HepG2 (cell line): ENCODE results near the gene SMPX. TPM values are rescaled to one million over a fixed set of nuclear protein-coding genes. Genes with fewer than 3 reads are reported as not detected.

Experiments used
- ATAC-seq: fragments of 200-7000 bp; cut with Tn5 transposase; 3 replicates; pipeline ENCODE4 v1.9.1; 2020; ENCODE audit warnings: mild to moderate bottlenecking, moderate library complexity
- BruUV-seq: library from RNA; stranded (reverse); fragments of 400-500 nt; replicated peaks from 2 replicates; lab custom pipeline; 2021; lab: Mats Ljungman, UMichigan
- CTCF ChIA-PET: fragments of 300-600 bp; formaldehyde crosslinking; extraction: SDS; loops from one replicate; lab custom pipeline; 2021; ENCODE audit warnings: low total read pairs, inconsistent platforms, low intra/inter-chr PET ratio; lab: Yijun Ruan, JAX
- POLR2A ChIA-PET: fragments of 350-600 bp; sonication (Branson Sonifier 250); formaldehyde crosslinking; loops from one replicate; lab custom pipeline; 2020; ENCODE audit warnings: antibody characterized with exemption, inconsistent platforms; lab: Yijun Ruan, JAX
- DNase-seq: peaks from one replicate; pipeline ENCODE4 v3.0.0-alpha.2; 2015; ENCODE audit warnings: low spot score
- FAIRE-seq: peaks from 3 replicates; lab custom pipeline; 2011; peaks lifted over from hg19 to GRCh38; lab: Jason Lieb, UNC
- H2AFZ ChIP-seq: one replicate; pipeline ENCODE4 v1.6.1; 2011; ENCODE audit warnings: low read length, inconsistent platforms
- H3K27ac ChIP-seq: fragments of 300-600 bp; 3 replicates; pipeline ENCODE4 v1.8.0; 2011; ENCODE audit warnings: mixed run types, mild to moderate bottlenecking, mixed read lengths, low read length, inconsistent platforms; ENCODE audit not compliant: insufficient read depth; ENCODE audit errors: extremely low read length
- H3K27me3 ChIP-seq, 2 experiments: fragments of 200-600 bp in 1 of 2; 2 replicates in 1 of 2; 3 replicates in 1 of 2; pipeline versions ENCODE4 v1.6.0 to v1.8.0; 2011; ENCODE audit warnings: low read length in 2 of 2, mild to moderate bottlenecking in 2 of 2, moderate library complexity in 2 of 2, inconsistent platforms in 1 of 2; ENCODE audit not compliant: insufficient read depth in 2 of 2, control insufficient read depth in 1 of 2
- H3K36me3 ChIP-seq, 2 experiments: fragments of 200-600 bp in 1 of 2; replicated peaks in 1 of 2; 2 replicates in 1 of 2; 3 replicates in 1 of 2; pipeline versions ENCODE4 v1.5.1 to v1.8.0; 2011; ENCODE audit warnings: low read length in 2 of 2, inconsistent platforms in 1 of 2; ENCODE audit not compliant: insufficient read depth in 2 of 2, control insufficient read depth in 1 of 2
- H3K4me1 ChIP-seq: 2 replicates; pipeline ENCODE4 v1.5.1; 2012; ENCODE audit warnings: low read length, inconsistent platforms; ENCODE audit not compliant: insufficient read depth
- H3K4me2 ChIP-seq: 2 replicates; pipeline ENCODE4 v1.6.0; 2011; ENCODE audit warnings: low read depth, low read length, inconsistent platforms
- H3K4me3 ChIP-seq, 3 experiments: fragments of 200-600 bp in 1 of 3; sonication (generic), shearing (Covaris generic) in 1 of 3; replicated peaks in 1 of 3; 2 replicates each; pipeline ENCODE4 v1.5.1; 2011 to 2016; ENCODE audit warnings: low read length in 3 of 3, inconsistent platforms in 2 of 3, low read depth in 2 of 3, mild to moderate bottlenecking in 2 of 3, control low read depth in 1 of 3, mixed read lengths in 1 of 3; ENCODE audit not compliant: insufficient read depth in 1 of 3
- H3K79me2 ChIP-seq: one replicate; pipeline ENCODE4 v1.6.1; 2011; ENCODE audit warnings: low read length, inconsistent platforms; ENCODE audit not compliant: insufficient read depth
- H3K9ac ChIP-seq: 2 replicates; pipeline ENCODE4 v1.6.0; 2011; ENCODE audit warnings: mild to moderate bottlenecking, low read depth, low read length, inconsistent platforms; ENCODE audit not compliant: insufficient read depth
- H3K9me3 ChIP-seq: 2 replicates; pipeline ENCODE4 v1.5.1; 2012; ENCODE audit warnings: mild to moderate bottlenecking, low read length
- H4K20me1 ChIP-seq: 2 replicates; pipeline ENCODE4 v1.6.0; 2011; ENCODE audit warnings: inconsistent platforms, mild to moderate bottlenecking, low read length, moderate library complexity; ENCODE audit not compliant: insufficient read depth
- CEBPB ChIP-seq: IDR thresholded peaks from 2 replicates; pipeline ENCODE4 v1.6.1; 2011; ENCODE audit warnings: low read depth, low read length, improper control_type of control experiment, borderline replicate concordance
- EP300 ChIP-seq, 3 experiments: sonication (generic) in 1 of 3; formaldehyde crosslinking in 1 of 3; IDR thresholded peaks; 2 replicates each; pipeline versions ENCODE4 v1.5.1 to v1.6.1; 2011 to 2020; ENCODE audit warnings: low read depth in 2 of 3, low read length in 2 of 3, borderline replicate concordance in 1 of 3, improper control_type of control experiment in 1 of 3, mild to moderate bottlenecking in 1 of 3, missing genetic modification reagents in 1 of 3, moderate library complexity in 1 of 3
- GATA4 ChIP-seq: sonication (generic); IDR thresholded peaks from 2 replicates; pipeline ENCODE4 v1.6.1; 2016; ENCODE audit warnings: antibody characterized with exemption, low read depth, borderline replicate concordance
- HNF4A ChIP-seq: sonication (generic); formaldehyde crosslinking; IDR thresholded peaks from 2 replicates; pipeline ENCODE4 v1.4.0; 2020; ENCODE audit warnings: missing genetic modification reagents
- ZBTB20 ChIP-seq: sonication (generic); formaldehyde crosslinking; IDR thresholded peaks from 2 replicates; pipeline ENCODE4 v1.8.1; 2023; ENCODE audit warnings: missing genetic modification reagents, low read depth, mild to moderate bottlenecking, borderline replicate concordance
- ZMAT5 ChIP-seq: sonication (generic); formaldehyde crosslinking; IDR thresholded peaks from 2 replicates; pipeline ENCODE4 v1.5.0; 2020; ENCODE audit warnings: mild to moderate bottlenecking, low read depth, missing genetic modification reagents, borderline replicate concordance
- ZNF20 ChIP-seq: sonication (generic); formaldehyde crosslinking; IDR thresholded peaks from 2 replicates; pipeline ENCODE4 v1.4.0; 2020; ENCODE audit warnings: mild to moderate bottlenecking, moderate library complexity, missing genetic modification reagents
- ZNF256 ChIP-seq: sonication (generic); formaldehyde crosslinking; conservative IDR thresholded peaks from 2 replicates; pipeline ENCODE4 v1.4.0; 2020; ENCODE audit warnings: missing genetic modification reagents
- WGBS: methylation state at CpG from one replicate; pipeline ENCODE4 v1.1.6; 2017; ENCODE audit warnings: low lambda C conversion rate; 5-methylcytosine and 5-hydroxymethylcytosine counted together
- in situ Hi-C: cut with HindIII; loops from 2 replicates; pipeline ENCODE4 v1.10.0; 2017; ENCODE audit warnings: low pct_unique_long_range_greater_than_20kb; ENCODE audit not compliant: extremely low pct_ligation_motif_present
- intact Hi-C: fragments of 100-400 bp; cut with micrococcal nuclease; formaldehyde crosslinking; loops from one replicate; pipeline ENCODE4 v1.10.0; 2022; ENCODE audit not compliant: unreplicated experiment
- polyA plus RNA-seq, 8 experiments: library from polyadenylated mRNA; depleted of rRNA in 3 of 8; stranded (reverse) in 7 of 8; unstranded in 1 of 8; fragments of >200 nt; fragmentation: Illumina TruSeq in 4 of 8; extraction: Trizol in 4 of 8; gene quantifications; 2 replicates each; pipeline versions ENCODE4 v1.2.1 to v1.2.3, GENCODE V29; 2011 to 2016; ENCODE audit warnings: low read depth in 4 of 8, missing spikeins in 1 of 8, mixed read lengths in 1 of 8; ENCODE audit not compliant: insufficient read depth in 1 of 8
- total RNA-seq, 5 experiments: library from RNA; depleted of rRNA; stranded (reverse); fragments of >200 nt; fragmentation: Illumina TruSeq; extraction: Trizol; gene quantifications; 2 replicates each; pipeline ENCODE4 v1.2.3, GENCODE V29; 2016; ENCODE audit warnings: low read depth in 1 of 5
- TF ChIP-seq, protein P1 (sequence below): sonication (generic); formaldehyde crosslinking; IDR thresholded peaks from 2 replicates; pipeline ENCODE4 v1.4.0; 2020; ENCODE audit warnings: mild to moderate bottlenecking, missing genetic modification reagents

The SMPX gene
- total and polyA plus RNA-seq, 2 of the 13 experiments (the other 11 are each of a cell fraction or from before 2014, with no cell fraction given) = 0.95 to 1.8 TPM

- Histone ChIP-seq H3K9ac (no peak overlapping the region), H3K79me2 (no peaks in the 10 kb centered on the region), H3K9me3 (no peaks in the 10 kb centered on the region), H3K4me2 (no peak overlapping the region), H2AFZ (no peak overlapping the region), H4K20me1 (no peaks in the 10 kb centered on the region), H3K4me1 (peaks cover 18% of the 10 kb centered on the region; the same call in 1 of the 2 replicates), H3K4me3 (no peak overlapping the region), H3K36me3 (no peaks in the 10 kb centered on the region), H3K27me3 (no peaks in the 10 kb centered on the region), H3K27ac (no peak overlapping the region)
- FAIRE-seq (no peak), DNase-seq (no peak), ATAC-seq (no peak)
- TF ChIP-seq HNF4A (CRISPR knock-in tag) = no peak
- no peak for TF ChIP-seq ZBTB20
- no peak for TF ChIP-seq ZNF256 (CRISPR knock-in tag)
- TF ChIP-seq GATA4 = no peak
- no peak for TF ChIP-seq EP300 (IDR thresholded peaks at IDR 0.05; ENCODE audit: low read depth in 2 of 2, low read length in 2 of 2)
- TF ChIP-seq EP300 (CRISPR knock-in tag; IDR thresholded peaks at IDR 0.05; ENCODE audit: borderline replicate concordance) = no peak
- TF ChIP-seq, protein P1, sequence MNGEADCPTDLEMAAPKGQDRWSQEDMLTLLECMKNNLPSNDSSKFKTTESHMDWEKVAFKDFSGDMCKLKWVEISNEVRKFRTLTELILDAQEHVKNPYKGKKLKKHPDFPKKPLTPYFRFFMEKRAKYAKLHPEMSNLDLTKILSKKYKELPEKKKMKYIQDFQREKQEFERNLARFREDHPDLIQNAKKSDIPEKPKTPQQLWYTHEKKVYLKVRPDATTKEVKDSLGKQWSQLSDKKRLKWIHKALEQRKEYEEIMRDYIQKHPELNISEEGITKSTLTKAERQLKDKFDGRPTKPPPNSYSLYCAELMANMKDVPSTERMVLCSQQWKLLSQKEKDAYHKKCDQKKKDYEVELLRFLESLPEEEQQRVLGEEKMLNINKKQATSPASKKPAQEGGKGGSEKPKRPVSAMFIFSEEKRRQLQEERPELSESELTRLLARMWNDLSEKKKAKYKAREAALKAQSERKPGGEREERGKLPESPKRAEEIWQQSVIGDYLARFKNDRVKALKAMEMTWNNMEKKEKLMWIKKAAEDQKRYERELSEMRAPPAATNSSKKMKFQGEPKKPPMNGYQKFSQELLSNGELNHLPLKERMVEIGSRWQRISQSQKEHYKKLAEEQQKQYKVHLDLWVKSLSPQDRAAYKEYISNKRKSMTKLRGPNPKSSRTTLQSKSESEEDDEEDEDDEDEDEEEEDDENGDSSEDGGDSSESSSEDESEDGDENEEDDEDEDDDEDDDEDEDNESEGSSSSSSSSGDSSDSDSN (CRISPR knock-in tag) = no peak
- TF ChIP-seq CEBPB = no peak
- TF ChIP-seq ZNF20 = no peak
- TF ChIP-seq ZMAT5 (CRISPR knock-in tag) = no peak
- 100% methylated on average over 1 of the region's 3 CpGs for WGBS
- in situ Hi-C loops (no loop called here), intact Hi-C loops (loop anchor here (10.0 kb wide), 2 partner anchors 224 to 1186 kb away; partner anchors contain the start of gene SMS)
- ChIA-PET POLR2A (no interaction called here), CTCF (no interaction called here)
- BruUV-seq = no TSS peak
These were observed 36.7 kb downstream of the SMPX start for GRCh38 chrX:21721195-21721594.
